ENCODE results near the gene NDFIP2. TPM values are rescaled to one million over a fixed set of nuclear protein-coding genes. Genes with fewer than 3 reads are reported as not detected.

Gene NDFIP2, protein sequence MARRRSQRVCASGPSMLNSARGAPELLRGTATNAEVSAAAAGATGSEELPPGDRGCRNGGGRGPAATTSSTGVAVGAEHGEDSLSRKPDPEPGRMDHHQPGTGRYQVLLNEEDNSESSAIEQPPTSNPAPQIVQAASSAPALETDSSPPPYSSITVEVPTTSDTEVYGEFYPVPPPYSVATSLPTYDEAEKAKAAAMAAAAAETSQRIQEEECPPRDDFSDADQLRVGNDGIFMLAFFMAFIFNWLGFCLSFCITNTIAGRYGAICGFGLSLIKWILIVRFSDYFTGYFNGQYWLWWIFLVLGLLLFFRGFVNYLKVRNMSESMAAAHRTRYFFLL
- 30.0 TPM for total RNA-seq
- long read RNA-seq, full-length matches to known transcripts, result 57 of 65 reads
- long read RNA-seq, partial matches to known transcripts, result 5 of 65 reads
- long read RNA-seq, other reads (novel, unspliced or antisense), result 3 of 65 reads

DNA sequence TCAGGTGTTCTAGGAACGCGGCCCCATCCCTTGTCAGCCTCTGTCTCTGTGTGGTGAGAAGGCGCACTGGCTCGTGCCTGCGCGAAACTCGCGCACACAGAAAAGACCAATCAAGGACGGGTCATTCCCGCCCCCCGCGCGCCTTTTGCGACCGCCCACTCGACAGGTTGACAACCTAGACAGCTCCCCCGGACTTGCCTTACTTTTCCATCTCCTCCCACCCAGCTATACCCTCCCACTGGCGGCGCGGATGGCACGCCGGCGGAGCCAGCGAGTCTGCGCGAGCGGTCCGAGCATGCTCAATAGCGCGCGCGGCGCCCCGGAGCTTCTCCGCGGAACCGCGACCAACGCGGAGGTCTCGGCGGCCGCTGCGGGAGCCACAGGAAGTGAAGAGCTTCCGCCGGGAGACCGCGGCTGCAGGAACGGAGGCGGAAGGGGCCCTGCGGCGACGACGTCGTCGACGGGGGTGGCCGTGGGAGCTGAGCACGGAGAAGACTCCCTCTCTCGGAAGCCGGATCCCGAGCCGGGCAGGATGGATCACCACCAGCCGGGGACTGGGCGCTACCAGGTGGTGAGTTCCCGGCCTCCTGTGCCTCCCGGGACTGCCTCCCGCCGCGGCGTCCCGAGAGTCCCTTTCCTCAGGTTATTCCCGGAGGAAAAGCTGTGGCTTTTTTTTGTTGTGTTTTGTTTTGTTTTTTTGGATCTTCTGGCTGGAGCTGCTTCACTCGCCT is at the start of gene NDFIP2:
TSS of gene NDFIP2 (plus strand) at position 202 of the 731 bp plus-strand sequence. CDS start at position 251, 49 bp downstream.
- DNase-seq, result peak; percentile 90
- Histone ChIP-seq H3K4me3 (peak within 1 kb of the TSS; percentile 84), H3K27me3 (ENCODE audit: low read depth) (no peaks in the 10 kb centered on the region), H3K4me1 (peaks cover 33% of the 10 kb centered on the region), H3K9me3 (no peaks in the 10 kb centered on the region), H3K27ac (peak within 1 kb of the TSS; percentile 84), H3K36me3 (no peaks in the 10 kb centered on the region)
- peak; percentile 96 to 97 for ATAC-seq
- intact Hi-C loops (cut with DNase I), result no loop called here
- TF ChIP-seq, protein P1, sequence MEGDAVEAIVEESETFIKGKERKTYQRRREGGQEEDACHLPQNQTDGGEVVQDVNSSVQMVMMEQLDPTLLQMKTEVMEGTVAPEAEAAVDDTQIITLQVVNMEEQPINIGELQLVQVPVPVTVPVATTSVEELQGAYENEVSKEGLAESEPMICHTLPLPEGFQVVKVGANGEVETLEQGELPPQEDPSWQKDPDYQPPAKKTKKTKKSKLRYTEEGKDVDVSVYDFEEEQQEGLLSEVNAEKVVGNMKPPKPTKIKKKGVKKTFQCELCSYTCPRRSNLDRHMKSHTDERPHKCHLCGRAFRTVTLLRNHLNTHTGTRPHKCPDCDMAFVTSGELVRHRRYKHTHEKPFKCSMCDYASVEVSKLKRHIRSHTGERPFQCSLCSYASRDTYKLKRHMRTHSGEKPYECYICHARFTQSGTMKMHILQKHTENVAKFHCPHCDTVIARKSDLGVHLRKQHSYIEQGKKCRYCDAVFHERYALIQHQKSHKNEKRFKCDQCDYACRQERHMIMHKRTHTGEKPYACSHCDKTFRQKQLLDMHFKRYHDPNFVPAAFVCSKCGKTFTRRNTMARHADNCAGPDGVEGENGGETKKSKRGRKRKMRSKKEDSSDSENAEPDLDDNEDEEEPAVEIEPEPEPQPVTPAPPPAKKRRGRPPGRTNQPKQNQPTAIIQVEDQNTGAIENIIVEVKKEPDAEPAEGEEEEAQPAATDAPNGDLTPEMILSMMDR (IDR thresholded peaks at IDR 0.05), result no peak

- DNase-seq (no peak), ATAC-seq (peak in 1 of 2 donors; percentile 34)
- Histone ChIP-seq H3K27me3 (ENCODE audit: low read depth) (no peaks in the 10 kb centered on the region), H3K4me3 (no peak overlapping the region), H3K36me3 (no peaks in the 10 kb centered on the region), H3K4me1 (no peaks in the 10 kb centered on the region), H3K9me3 (no peaks in the 10 kb centered on the region), H3K27ac (no peak overlapping the region)
- intact Hi-C loops (cut with DNase I), result no loop called here
- TF ChIP-seq, protein P1 (IDR thresholded peaks at IDR 0.05), result no peak
Observed at GRCh38 chr13:79432086-79432485, 48.9 kb upstream of the NDFIP2 start.

DNA sequence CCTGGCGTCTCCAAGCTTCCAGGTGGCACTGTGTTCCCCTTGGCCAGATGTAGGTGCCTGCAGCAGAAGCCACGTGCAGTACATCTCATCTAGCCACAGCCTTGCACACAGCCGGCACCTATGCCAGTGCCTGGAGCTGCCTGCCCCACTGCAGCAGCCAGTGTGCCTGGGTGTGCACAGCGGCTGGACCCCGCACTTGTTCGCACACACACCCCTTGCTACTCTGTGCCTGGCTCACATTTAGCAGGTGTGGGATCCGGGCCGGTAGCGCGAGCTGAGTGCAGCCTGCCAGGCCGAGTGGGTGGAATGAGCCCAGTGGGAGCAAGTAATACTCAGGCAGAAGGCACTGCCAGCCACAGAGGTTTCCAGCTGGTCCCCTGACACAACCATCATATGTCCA is 48.0 kb upstream of the NDFIP2 start:
- TF ChIP-seq, protein P1 (IDR thresholded peaks at IDR 0.05), result no peak
- H3K36me3 ChIP-seq, result no peaks in the 10 kb centered on the region
- H3K4me3 ChIP-seq, result no peak overlapping the region
- H3K4me1 ChIP-seq, result no peaks in the 10 kb centered on the region
- intact Hi-C loops (cut with DNase I), result no loop called here
- ATAC-seq (peak in 1 of 2 donors; percentile 51), DNase-seq (no peak)
- H3K27ac ChIP-seq, result no peak overlapping the region
- H3K9me3 ChIP-seq, result no peaks in the 10 kb centered on the region
- H3K27me3 ChIP-seq (ENCODE audit: low read depth), result no peaks in the 10 kb centered on the region

- Histone ChIP-seq H3K36me3 (no peaks in the 10 kb centered on the region), H3K27me3 (ENCODE audit: low read depth) (no peaks in the 10 kb centered on the region), H3K4me1 (no peaks in the 10 kb centered on the region), H3K27ac (no peak overlapping the region), H3K4me3 (no peak overlapping the region), H3K9me3 (no peaks in the 10 kb centered on the region)
- TF ChIP-seq, protein P1 (IDR thresholded peaks at IDR 0.05), result no peak
- no peak for DNase-seq
- no peak for ATAC-seq
- intact Hi-C loops (cut with DNase I), result no loop called here
Observed at GRCh38 chr13:79434556-79434955, 46.4 kb upstream of the NDFIP2 start.

GRCh38 chr13:79435561-79435990 is 45.4 kb upstream of the NDFIP2 start:
- TF ChIP-seq, protein P1 (IDR thresholded peaks at IDR 0.05), result no peak
- Histone ChIP-seq H3K27me3 (ENCODE audit: low read depth) (no peaks in the 10 kb centered on the region), H3K27ac (no peak overlapping the region), H3K9me3 (no peaks in the 10 kb centered on the region), H3K4me3 (no peak overlapping the region), H3K36me3 (no peaks in the 10 kb centered on the region), H3K4me1 (no peaks in the 10 kb centered on the region)
- ATAC-seq, result no peak
- DNase-seq, result no peak
- intact Hi-C loops (cut with DNase I), result no loop called here

Data from lower lobe of right lung (tissue), 2 donors.